ENCODE data around the gene SMIM17.
"Not testable (repeated sequence)": the region's sequence is repeated elsewhere in the genome, so short reads cannot be mapped to it uniquely, and the experiment has no call there.

Gene SMIM17

GRCh38 chr19:56660381-56661107 lies 17.6 kb downstream of the SMIM17 start:
- no peak for DNase-seq (ENCODE audit: low read depth)

- no peak for DNase-seq (ENCODE audit: low read depth)
Observed at GRCh38 chr19:56661248-56661647, 18.3 kb downstream of the SMIM17 start.

- DNase-seq (ENCODE audit: low read depth) = no peak
Observed at GRCh38 chr19:56663931-56664500, 21.1 kb downstream of the SMIM17 start.

GRCh38 chr19:56664511-56664910 lies 21.6 kb downstream of the SMIM17 start:
- no peak for DNase-seq (ENCODE audit: low read depth)

- DNase-seq (ENCODE audit: low read depth) = no peak
Observed at GRCh38 chr19:56667311-56667870, 24.4 kb downstream of the SMIM17 start.

- DNase-seq (ENCODE audit: low read depth) = no peak
Observed at GRCh38 chr19:56668676-56669075, 25.7 kb downstream of the SMIM17 start.

- DNase-seq (ENCODE audit: low read depth) = no peak
Observed at GRCh38 chr19:56670401-56670960, 27.5 kb downstream of the SMIM17 start.

GRCh38 chr19:56670961-56671612 lies 28.1 kb downstream of the SMIM17 start:
- no peak for DNase-seq (ENCODE audit: low read depth)

- peak; percentile 69 for DNase-seq (ENCODE audit: low read depth)
Observed at GRCh38 chr19:56671613-56671994, 28.6 kb downstream of the SMIM17 start, which contains the start of gene ZNF835. ZNF835 (minus strand) TSS chr19:56671757; CDS start chr19:56665198, 6,559 bp downstream.

GRCh38 chr19:56672610-56673009 lies 29.7 kb downstream of the SMIM17 start:
- DNase-seq (ENCODE audit: low read depth) = not testable (repeated sequence)

GRCh38 chr19:56678205-56678604 lies 35.2 kb downstream of the SMIM17 start:
- DNase-seq (ENCODE audit: low read depth) = no peak

GRCh38 chr19:56681702-56682101 lies 38.7 kb downstream of the SMIM17 start:
- DNase-seq (ENCODE audit: low read depth) = no peak

- DNase-seq (ENCODE audit: low read depth) = no peak
Observed at GRCh38 chr19:56683116-56683515, 40.2 kb downstream of the SMIM17 start.

- no peak for DNase-seq (ENCODE audit: low read depth)
Observed at GRCh38 chr19:56687031-56687430, 44.1 kb downstream of the SMIM17 start.

- DNase-seq (ENCODE audit: low read depth) = no peak
Observed at GRCh38 chr19:56689198-56689597, 46.2 kb downstream of the SMIM17 start.

GRCh38 chr19:56690670-56691069 lies 47.7 kb downstream of the SMIM17 start:
- no peak for DNase-seq (ENCODE audit: low read depth)

- no peak for DNase-seq (ENCODE audit: low read depth)
Observed at GRCh38 chr19:56692206-56692895, 49.4 kb downstream of the SMIM17 start.

GRCh38 chr19:56699552-56699951 lies 56.6 kb downstream of the SMIM17 start:
- no peak for DNase-seq (ENCODE audit: low read depth)

- no peak for DNase-seq (ENCODE audit: low read depth)
Observed at GRCh38 chr19:56701895-56702294, 58.9 kb downstream of the SMIM17 start.

- no peak for DNase-seq (ENCODE audit: low read depth)
Observed at GRCh38 chr19:56705939-56706338, 63.0 kb downstream of the SMIM17 start.

Data from activated T-helper 9 cell treated with anti-CD3 and anti-CD28 coated beads, Interleukin-2, amount 50 U/mL, for 16 hours (primary cell).